Astrocyte of the cerebellum (primary cell): ENCODE data around the gene CBLC.

Experiments
- DNase-seq: peaks from one replicate; pipeline ENCODE4 v3.0.0-alpha.2; 2011; ENCODE audit warnings: low read depth
- H3K4me3 ChIP-seq: 2 replicates; pipeline ENCODE4 v1.5.1; 2011; ENCODE audit warnings: mild to moderate bottlenecking, low read depth, low read length, moderate library complexity
- CTCF ChIP-seq: IDR thresholded peaks from 2 replicates; pipeline ENCODE4 v1.5.1; 2012; ENCODE audit warnings: low read length, low read depth, moderate library complexity, mild to moderate bottlenecking; ENCODE audit errors: missing control alignments
- in situ Hi-C: cut with HindIII; loops from 2 replicates; pipeline ENCODE4 v1.10.0; 2017; ENCODE audit warnings: low sequenced_read_pairs

CBLC gene

GRCh38 chr19:44749994-44750393 is 27.7 kb upstream of the CBLC start:
- H3K4me3 ChIP-seq = peak overlapping the region; percentile 76
- no peak for DNase-seq
- TF ChIP-seq CTCF = no peak
- in situ Hi-C loops = no loop called here

- H3K4me3 ChIP-seq = peak overlapping the region; percentile 76
- TF ChIP-seq CTCF = no peak
- no peak for DNase-seq
- in situ Hi-C loops = no loop called here
Observed at GRCh38 chr19:44752123-44752815, 25.4 kb upstream of the CBLC start.

- DNase-seq = peak; percentile 92
- H3K4me3 ChIP-seq = peak overlapping the region; percentile 76
- no peak for TF ChIP-seq CTCF
- in situ Hi-C loops = no loop called here
Observed at GRCh38 chr19:44752816-44753625, 24.7 kb upstream of the CBLC start.

- in situ Hi-C loops = no loop called here
- no peak for DNase-seq
- TF ChIP-seq CTCF = no peak
- H3K4me3 ChIP-seq = peak overlapping the region; percentile 76
Observed at GRCh38 chr19:44753626-44753931, 24.1 kb upstream of the CBLC start.

- TF ChIP-seq CTCF = no peak
- H3K4me3 ChIP-seq = peak overlapping the region; percentile 76
- in situ Hi-C loops = no loop called here
- DNase-seq = no peak
Observed at GRCh38 chr19:44753932-44754749, 23.5 kb upstream of the CBLC start.

- TF ChIP-seq CTCF = no peak
- H3K4me3 ChIP-seq = peak overlapping the region; percentile 76
- in situ Hi-C loops = no loop called here
- no peak for DNase-seq
Observed at GRCh38 chr19:44754750-44755080, 23.0 kb upstream of the CBLC start.
